ENCODE data around the gene RBSN.

Gene RBSN

GRCh38 chr3:15110206-15110605 lies 11.3 kb upstream of the RBSN start:
- Mint-ChIP-seq H3K9me3 (no peaks in the 10 kb centered on the region), H3K4me1 (peaks cover 13% of the 10 kb centered on the region), H3K27ac (no peak overlapping the region), H3K36me3 (no peaks in the 10 kb centered on the region), H3K4me3 (no peak overlapping the region)
- ATAC-seq = no peak
- DNase-seq (ENCODE audit: low spot score in 2 of 2) = no peak

DNA sequence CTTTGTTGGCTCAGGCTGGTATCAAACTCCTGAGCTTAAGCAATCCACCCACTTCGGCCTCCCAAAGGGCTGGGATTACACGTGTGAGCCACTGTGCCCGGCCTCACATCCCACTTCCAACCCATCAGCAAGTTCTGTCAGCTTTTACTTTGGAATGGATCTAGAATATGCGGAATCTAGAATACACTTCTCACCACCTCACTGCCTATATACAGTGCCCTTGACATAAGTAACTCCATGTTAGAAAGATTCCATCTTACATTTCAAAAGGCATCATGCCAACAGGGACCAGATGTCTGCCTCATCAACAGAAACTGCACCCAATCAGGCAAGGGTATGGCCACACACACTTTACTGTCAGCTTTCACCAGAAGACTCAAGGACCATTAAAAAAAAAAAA lies 9.9 kb upstream of the RBSN start:
- no peak overlapping the region for H3K27ac Mint-ChIP-seq
- no peak overlapping the region for H3K4me3 Mint-ChIP-seq
- H3K9me3 Mint-ChIP-seq = no peaks in the 10 kb centered on the region
- H3K36me3 Mint-ChIP-seq = no peaks in the 10 kb centered on the region
- ATAC-seq (no peak), DNase-seq (ENCODE audit: low spot score in 2 of 2) (no peak)
- peaks cover 13% of the 10 kb centered on the region for H3K4me1 Mint-ChIP-seq

- no peak overlapping the region for H3K4me3 Mint-ChIP-seq
- H3K27ac Mint-ChIP-seq = no peak overlapping the region
- no peaks in the 10 kb centered on the region for H3K36me3 Mint-ChIP-seq
- ATAC-seq (peak; percentile 88), DNase-seq (ENCODE audit: low spot score in 2 of 2) (peak; percentile 67 to 87)
- no peaks in the 10 kb centered on the region for H3K9me3 Mint-ChIP-seq
- peaks cover 13% of the 10 kb centered on the region for H3K4me1 Mint-ChIP-seq
These were observed 9.2 kb upstream of the RBSN start for GRCh38 chr3:15108082-15108545.

DNA sequence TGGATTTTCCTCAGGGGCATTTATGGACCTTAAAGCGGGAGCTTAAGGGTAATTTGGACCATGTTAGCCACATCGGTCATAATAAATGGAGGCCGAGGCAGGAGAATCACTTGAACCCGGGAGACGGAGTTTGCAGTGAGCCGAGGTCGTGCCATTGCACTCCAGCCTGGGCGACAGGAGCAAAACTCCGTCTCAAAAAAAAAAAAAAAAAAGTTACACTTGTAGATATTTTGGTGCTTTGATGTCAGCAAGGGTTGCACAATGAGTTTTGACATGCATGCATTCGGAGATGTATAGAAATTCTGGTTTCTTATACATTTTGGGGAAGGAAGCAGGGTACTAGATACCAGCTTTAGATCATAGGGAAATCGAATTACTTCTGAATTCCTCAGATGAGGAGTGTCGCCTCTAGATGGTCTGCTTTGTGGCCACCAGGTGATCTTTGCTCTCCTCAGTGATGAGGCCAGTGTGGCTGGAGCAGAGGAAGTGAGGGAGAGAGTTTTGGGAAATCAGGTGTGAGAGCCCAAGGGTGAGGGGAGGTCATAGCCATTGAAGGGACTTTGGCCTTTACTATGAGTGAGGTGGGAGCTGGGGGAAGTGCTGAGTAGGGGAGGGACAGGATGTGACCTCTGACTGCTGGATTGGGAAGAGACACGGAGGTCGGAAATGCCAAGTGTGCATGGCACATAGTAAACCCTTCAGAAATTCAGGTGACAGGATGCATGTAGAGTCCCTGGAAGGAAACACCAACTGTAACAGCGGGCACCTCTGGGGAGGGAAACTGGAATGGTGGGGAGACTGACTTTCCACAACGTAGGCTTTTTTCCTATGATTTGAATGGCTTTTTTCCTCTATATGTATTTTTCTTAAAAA lies 8.4 kb upstream of the RBSN start:
- Mint-ChIP-seq H3K4me3 (no peak overlapping the region), H3K36me3 (no peaks in the 10 kb centered on the region), H3K9me3 (no peaks in the 10 kb centered on the region), H3K4me1 (peaks cover 13% of the 10 kb centered on the region), H3K27ac (peak overlapping the region; percentile 46)
- no peak for DNase-seq (ENCODE audit: low spot score in 2 of 2)
- no peak for ATAC-seq

DNA sequence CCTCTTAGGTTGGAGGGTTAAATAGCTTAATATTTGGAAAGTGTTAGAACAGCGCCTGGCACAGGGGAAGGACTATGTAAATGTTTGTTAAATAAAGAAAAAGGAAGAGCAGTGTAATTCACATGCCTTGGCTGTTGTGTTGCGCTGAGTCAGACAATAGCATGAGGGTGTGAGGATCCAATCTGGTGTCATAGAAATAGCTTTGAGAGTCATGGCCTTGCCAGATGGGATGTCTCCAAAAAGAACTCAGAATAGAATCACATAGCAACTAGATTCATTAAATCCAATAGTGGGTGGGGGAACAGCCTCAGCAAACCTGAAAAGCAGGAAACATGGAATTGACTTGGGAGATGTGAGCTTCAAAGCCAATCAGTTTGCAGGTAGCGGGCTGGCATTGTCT lies 3.9 kb upstream of the RBSN start:
- H3K9me3 Mint-ChIP-seq = no peaks in the 10 kb centered on the region
- H3K4me3 Mint-ChIP-seq = no peak overlapping the region
- no peak overlapping the region for H3K27ac Mint-ChIP-seq
- peaks cover 14% of the 10 kb centered on the region for H3K36me3 Mint-ChIP-seq
- ATAC-seq (no peak), DNase-seq (ENCODE audit: low spot score in 2 of 2) (no peak)
- peaks cover 18% of the 10 kb centered on the region for H3K4me1 Mint-ChIP-seq

DNA sequence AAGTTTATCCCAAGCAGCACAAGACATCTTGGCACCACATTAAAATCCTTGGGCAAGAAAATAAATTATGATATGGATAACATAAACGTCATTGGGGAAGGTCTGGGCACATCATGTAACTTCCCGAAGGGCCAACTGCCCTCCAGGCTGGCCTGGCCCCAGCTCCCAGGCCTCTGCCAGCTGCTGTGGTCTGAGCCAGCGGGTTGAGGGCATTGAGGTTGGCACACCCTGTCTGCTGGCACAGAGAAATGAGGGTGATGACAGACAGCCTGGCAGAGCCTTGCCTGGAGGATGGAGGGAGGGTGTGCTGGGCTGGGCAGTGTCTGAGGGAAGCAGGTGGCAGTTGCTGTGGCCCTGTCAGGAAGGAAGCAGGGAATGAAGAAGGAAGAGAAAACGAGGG lies 3.3 kb upstream of the RBSN start:
- H3K27ac Mint-ChIP-seq = no peak overlapping the region
- no peaks in the 10 kb centered on the region for H3K9me3 Mint-ChIP-seq
- peaks cover 20% of the 10 kb centered on the region for H3K4me1 Mint-ChIP-seq
- H3K36me3 Mint-ChIP-seq = peaks cover 18% of the 10 kb centered on the region
- DNase-seq (ENCODE audit: low spot score in 2 of 2) (no peak), ATAC-seq (no peak)
- no peak overlapping the region for H3K4me3 Mint-ChIP-seq

DNA sequence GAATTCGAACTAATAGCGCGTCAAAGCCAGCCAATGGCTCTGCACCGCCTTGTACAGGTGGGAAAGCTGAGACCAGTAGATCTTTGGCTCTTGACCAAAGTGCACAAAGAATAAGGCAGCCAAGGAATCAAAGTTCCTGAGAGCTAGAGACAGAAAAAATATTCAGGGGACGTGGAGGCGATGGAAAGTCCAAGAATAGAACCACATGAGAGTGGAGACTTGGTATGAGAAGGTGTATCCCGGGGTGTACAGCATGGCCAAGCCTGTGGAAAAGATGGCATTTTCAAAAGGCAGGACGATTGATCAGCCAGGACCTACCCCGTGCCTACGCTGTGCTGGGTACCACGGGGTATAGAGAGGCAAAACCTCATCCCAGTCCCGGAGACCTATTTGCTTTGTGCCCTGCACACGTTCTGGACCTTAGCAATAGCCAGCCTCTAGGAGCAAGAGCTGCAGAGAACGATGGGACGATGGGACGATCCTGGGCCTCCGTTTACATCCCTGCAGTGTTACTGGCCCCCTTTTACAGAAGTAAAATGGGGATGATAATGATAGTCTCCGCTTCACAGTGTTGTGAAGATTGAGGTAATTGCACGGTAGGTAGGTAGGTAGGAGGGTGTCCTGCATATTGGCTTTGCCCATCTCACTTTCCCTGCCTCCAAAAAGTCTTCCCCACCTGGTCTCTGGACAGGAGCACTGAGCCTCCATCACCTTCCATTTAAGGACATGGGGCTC lies 583 bp upstream of the RBSN start:
- no peaks in the 10 kb centered on the region for H3K9me3 Mint-ChIP-seq
- H3K27ac Mint-ChIP-seq = peak overlapping the region; percentile 96
- ATAC-seq = no peak
- H3K4me3 Mint-ChIP-seq = peak overlapping the region; percentile 81
- DNase-seq (ENCODE audit: low spot score in 2 of 2) = no peak
- peaks cover 39% of the 10 kb centered on the region for H3K36me3 Mint-ChIP-seq
- peaks cover 20% of the 10 kb centered on the region for H3K4me1 Mint-ChIP-seq

DNA sequence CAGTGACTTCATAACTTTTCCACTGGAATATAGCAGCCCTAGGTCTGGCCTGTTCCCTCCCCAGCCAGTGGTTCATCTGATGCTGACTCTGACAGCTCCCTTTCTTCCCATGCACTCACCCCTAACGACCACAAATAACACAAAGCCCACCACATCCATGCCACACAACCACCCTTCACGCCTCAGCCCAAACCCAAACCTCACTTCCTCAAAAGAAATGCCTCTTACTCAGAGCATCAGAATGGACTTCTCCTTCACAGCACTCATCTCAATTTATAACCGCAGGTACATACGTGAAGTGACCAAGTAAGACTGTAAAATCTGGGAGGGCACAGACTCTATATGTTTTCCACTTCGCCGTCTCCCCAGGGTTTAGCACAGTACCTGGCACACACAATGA lies 1.1 kb downstream of the RBSN start:
- no peaks in the 10 kb centered on the region for H3K9me3 Mint-ChIP-seq
- ATAC-seq (peak; percentile 2), DNase-seq (ENCODE audit: low spot score in 2 of 2) (peak; percentile 29 to 77)
- H3K4me3 Mint-ChIP-seq = peak overlapping the region; percentile 81
- peaks cover 20% of the 10 kb centered on the region for H3K4me1 Mint-ChIP-seq
- H3K27ac Mint-ChIP-seq = peak overlapping the region; percentile 96
- H3K36me3 Mint-ChIP-seq = peaks cover 56% of the 10 kb centered on the region

DNA sequence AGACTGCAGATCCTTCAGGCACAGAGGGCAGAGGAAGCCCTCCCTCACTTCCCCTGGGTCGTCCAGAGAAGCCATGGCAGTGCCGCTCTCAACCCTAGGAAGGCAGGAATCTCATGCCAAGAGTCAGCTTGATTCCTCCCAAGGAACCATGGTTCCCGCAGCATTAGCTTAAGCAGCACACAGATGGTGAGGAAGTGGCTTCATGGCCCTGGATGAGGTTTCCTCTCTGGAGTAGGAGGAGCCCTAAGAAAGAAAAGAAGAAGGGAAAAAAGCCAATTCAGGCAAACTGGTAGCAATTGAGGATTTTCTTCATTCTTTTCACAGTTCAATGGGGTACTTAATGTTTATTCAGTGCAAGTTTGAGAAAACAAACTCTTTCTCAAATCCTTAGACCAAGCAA lies 2.9 kb downstream of the RBSN start:
- H3K27ac Mint-ChIP-seq = no peak overlapping the region
- no peak for ATAC-seq

GRCh38 chr3:15094187-15094875 lies 4.6 kb downstream of the RBSN start:
- no peaks in the 10 kb centered on the region for H3K9me3 Mint-ChIP-seq
- peaks cover 80% of the 10 kb centered on the region for H3K36me3 Mint-ChIP-seq
- H3K4me3 Mint-ChIP-seq = no peak overlapping the region
- no peak for ATAC-seq
- no peak for DNase-seq (ENCODE audit: low spot score in 2 of 2)
- H3K4me1 Mint-ChIP-seq = peaks cover 17% of the 10 kb centered on the region
- H3K27ac Mint-ChIP-seq = no peak overlapping the region

More for the DNA sequence above, 2.9 kb downstream of the RBSN start:
- H3K9me3 Mint-ChIP-seq = no peaks in the 10 kb centered on the region
- DNase-seq (ENCODE audit: low spot score in 2 of 2) = no peak
- peaks cover 63% of the 10 kb centered on the region for H3K36me3 Mint-ChIP-seq
- H3K4me1 Mint-ChIP-seq = peaks cover 20% of the 10 kb centered on the region
- H3K4me3 Mint-ChIP-seq = no peak overlapping the region

GRCh38 chr3:15092686-15093085 lies 6.3 kb downstream of the RBSN start:
- Mint-ChIP-seq H3K27ac (no peak overlapping the region), H3K4me1 (peaks cover 2% of the 10 kb centered on the region), H3K9me3 (no peaks in the 10 kb centered on the region), H3K4me3 (no peak overlapping the region), H3K36me3 (peaks cover 81% of the 10 kb centered on the region)
- no peak for ATAC-seq
- DNase-seq (ENCODE audit: low spot score in 2 of 2) = no peak

GRCh38 chr3:15091575-15091974 lies 7.4 kb downstream of the RBSN start:
- peaks cover 83% of the 10 kb centered on the region for H3K36me3 Mint-ChIP-seq
- no peak overlapping the region for H3K4me3 Mint-ChIP-seq
- H3K9me3 Mint-ChIP-seq = no peaks in the 10 kb centered on the region
- no peak for ATAC-seq
- no peak for DNase-seq (ENCODE audit: low spot score in 2 of 2)
- no peak overlapping the region for H3K27ac Mint-ChIP-seq
- no peaks in the 10 kb centered on the region for H3K4me1 Mint-ChIP-seq

DNA sequence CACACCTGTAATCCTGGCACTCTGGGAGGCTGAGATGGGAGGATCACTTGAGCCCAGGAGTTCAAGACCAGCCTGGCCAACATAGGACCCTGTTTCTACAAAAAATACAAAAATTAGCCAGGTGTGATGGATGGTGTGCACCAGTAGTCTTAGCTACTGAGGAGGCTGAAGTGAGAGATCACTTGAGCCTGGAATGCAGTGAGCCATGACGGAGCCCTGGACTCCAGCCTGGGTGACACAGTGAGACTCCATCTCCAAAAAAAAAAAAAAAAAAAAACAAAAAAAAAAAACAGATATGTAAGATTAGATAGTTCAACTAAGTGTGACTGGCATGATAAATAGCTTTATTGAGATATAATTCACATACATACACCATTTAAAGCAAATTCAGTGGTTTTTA lies 9.7 kb downstream of the RBSN start:
- H3K4me1 Mint-ChIP-seq = no peaks in the 10 kb centered on the region
- DNase-seq (ENCODE audit: low spot score in 2 of 2) = no peak
- no peak overlapping the region for H3K27ac Mint-ChIP-seq
- no peak for ATAC-seq
- no peak overlapping the region for H3K4me3 Mint-ChIP-seq
- no peaks in the 10 kb centered on the region for H3K9me3 Mint-ChIP-seq
- H3K36me3 Mint-ChIP-seq = peaks cover 82% of the 10 kb centered on the region

GRCh38 chr3:15086699-15087098 lies 12.2 kb downstream of the RBSN start:
- H3K4me1 Mint-ChIP-seq = peaks cover 5% of the 10 kb centered on the region
- no peak overlapping the region for H3K27ac Mint-ChIP-seq
- no peak overlapping the region for H3K4me3 Mint-ChIP-seq
- H3K9me3 Mint-ChIP-seq = no peaks in the 10 kb centered on the region
- ATAC-seq (no peak), DNase-seq (ENCODE audit: low spot score in 2 of 2) (no peak)
- peaks cover 90% of the 10 kb centered on the region for H3K36me3 Mint-ChIP-seq

DNA sequence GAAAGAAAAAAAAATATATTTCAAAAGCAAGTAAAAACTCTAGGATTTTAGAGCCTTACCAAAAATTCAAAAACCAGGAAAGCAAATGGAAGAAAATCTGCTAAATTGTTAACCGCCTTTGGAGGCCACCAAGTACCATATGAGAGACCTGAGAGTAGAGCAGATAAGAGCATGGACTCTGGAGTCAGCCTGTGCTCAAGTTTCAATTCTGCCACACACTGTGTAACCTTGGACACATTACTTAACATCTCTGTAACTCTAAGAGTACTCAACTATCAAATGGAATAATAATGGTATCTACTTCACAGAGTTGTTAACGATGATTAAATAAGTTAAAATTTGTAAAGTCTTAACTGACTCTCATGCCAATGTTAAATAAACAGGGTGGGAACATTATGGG lies 12.7 kb downstream of the RBSN start:
- Mint-ChIP-seq H3K4me3 (no peak overlapping the region), H3K27ac (no peak overlapping the region), H3K4me1 (peaks cover 5% of the 10 kb centered on the region), H3K36me3 (peaks cover 90% of the 10 kb centered on the region), H3K9me3 (no peaks in the 10 kb centered on the region)
- ATAC-seq = no peak
- no peak for DNase-seq (ENCODE audit: low spot score in 2 of 2)
